Cerebellar nuclear complex (tissue), 1 donor: ENCODE measurements around the gene DIMT1.

Experiments
- DNase-seq, 2 experiments: peaks; one replicate each; lab custom pipeline; 2025; lab: John Stamatoyannopoulos, UW

Gene DIMT1

DNA sequence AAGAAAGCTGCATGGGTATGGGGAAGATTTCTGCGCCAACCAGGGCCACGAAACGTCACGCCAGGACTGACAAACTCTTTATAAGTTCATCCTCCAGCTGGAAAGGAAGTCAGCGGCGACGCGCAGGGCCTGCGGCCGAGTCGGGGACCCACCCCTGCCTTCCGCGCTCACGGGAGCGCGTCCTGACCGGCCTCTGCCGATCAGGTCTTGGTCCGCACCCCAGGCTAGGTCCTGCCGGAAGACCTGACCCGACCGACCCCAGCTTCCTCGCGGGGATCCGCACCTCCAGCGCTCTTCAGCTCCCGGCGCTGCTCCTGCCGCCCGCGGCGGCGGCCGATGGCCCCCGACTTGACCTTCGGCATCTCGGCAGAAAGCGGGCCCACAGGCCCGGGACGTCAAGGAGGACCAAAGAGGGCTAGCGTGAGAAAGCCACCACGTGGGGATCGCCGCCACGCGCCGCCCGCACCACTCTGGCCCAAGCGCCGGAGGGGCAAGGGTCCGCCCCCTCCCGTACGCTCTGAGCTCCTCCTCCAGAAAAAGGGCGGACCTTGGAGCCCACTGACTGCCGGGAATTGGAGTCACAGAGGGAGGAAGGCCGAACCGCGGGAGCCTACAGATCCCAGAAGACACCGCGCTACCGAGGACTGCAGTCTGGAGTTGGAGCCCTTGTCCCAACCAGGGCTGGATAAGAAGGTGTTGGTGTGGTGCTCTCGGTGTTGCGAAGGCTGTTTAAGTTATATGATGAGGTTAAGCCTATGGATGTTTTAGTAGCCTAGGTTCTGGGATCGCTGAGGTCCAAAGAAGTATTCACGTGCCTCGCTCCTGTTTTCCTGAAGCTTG lies at the start of gene DIMT1:
TSS of gene DIMT1 (minus strand) at position 495 of the 840 bp plus-strand sequence. CDS start at position 362, 133 bp downstream.
- peak; percentile 85 to 96 for DNase-seq

DNA sequence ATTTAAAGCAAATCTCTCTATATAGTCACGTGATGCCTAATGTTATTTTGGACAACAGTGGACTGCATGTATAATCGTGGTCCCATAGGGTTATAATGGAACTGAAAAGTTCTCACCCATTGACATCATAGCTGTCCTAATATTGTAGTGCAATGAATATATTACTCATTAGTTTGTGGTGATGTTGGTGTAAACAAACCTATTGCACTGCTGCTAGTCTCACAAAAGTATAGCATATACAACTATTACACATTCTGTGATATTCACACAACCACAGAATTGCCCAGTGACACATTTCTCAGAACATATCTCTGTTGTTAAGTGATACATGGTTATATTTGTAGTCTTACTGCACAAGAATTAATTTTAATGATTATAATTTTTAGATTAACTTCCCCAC lies 46.6 kb upstream of the DIMT1 start:
- DNase-seq: no peak

DNA sequence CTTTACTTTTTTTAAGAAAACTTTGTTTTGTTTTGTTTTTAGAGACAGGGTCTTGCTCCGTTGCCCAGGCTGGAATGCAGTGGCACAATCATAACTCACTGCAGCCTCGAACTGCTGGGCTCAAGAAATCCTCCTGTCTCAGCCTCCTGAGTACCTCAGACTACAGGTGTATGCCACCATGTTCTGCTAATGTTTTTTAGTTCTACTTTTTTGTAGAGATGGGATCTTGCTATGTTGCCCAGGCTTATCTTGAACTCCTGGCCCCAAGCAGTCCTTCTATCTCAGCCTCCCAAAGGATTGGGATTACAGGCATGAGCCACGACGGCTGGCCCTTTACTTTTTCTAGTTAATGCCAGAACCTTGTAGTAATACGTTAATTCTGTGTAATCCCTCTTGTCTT lies 44.8 kb upstream of the DIMT1 start:
- no peak for DNase-seq

DNA sequence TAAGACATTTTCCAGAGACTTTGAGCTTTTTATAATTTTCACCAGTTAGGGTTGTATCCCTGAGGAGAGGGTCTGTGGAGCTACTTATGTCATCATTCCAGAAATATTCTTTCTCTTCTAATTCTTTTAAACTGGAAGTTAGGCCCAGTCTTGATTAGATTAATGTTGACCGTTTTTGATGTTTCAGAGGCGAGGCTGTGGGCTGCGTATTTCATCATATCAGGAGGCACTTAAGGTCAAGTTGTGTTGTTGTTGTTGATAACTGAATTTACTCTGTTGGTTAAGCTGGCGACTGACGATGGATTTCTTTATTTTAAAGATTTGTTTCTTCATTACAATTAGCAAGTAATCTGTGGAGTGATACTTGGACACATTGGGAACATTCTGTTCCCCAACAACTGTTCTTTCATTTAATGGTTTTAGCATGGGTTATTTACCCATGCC lies 28.9 kb upstream of the DIMT1 start:
- no peak for DNase-seq

DNA sequence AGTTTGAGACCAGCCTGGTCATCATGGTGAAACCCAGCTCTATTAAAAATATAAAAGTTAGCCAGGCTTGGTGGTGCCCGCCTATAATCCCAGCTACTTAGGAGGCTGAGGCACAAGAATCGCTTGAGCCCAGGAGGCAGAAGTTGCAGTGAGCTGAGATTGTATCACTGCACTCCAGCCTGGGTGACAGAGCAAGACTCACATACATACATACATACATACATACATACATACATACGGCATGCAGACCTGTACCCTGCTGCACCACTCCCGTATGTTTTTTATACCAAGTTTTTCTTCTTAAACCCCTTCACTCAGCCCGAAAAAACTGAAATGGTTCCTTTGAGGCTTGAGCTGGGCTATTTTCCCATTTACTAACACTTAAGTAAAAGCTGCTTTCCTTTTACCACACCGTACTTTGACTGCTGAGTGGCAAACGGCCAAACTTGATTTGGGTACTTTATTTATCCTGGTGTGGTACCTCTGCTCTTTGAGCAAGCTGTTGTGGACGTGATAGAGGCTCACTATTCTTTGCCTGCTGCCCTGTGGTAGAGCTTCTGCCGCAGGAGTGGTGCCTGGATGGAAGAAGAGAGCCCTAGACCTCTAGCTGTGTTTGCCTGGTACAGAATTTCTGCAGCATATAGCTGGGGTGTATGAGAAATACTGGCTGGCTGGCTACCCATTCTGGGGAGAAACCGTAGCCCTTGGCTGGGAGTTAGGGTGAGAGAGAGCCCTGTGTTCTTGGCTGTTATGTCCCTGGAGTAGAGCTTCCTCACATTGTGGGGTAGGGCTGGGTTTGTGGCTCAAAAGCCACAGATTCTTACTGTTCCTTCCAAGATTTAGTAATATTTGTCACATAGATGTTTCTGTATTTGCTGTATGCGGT lies 28.3 kb upstream of the DIMT1 start:
- DNase-seq: no peak

DNA sequence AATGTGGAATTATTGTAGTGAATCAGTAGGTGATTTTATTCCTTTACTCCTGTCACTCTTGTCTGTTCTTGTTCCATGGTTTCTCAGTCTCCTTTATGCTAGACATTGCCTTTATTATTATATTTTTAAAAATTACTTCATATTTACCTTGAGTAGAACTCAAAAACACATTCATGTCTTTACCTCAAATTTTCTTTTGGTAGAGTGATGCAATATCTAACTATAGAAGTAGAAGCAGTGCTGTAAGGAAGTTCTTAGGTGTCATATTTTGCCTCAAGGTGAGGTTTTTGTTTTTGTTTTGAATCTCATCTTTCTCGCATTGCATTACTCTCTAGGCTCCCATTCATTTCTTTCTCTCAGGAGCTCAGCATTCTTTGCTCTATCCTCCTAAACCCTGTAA lies 21.1 kb upstream of the DIMT1 start:
- DNase-seq: no peak

DNA sequence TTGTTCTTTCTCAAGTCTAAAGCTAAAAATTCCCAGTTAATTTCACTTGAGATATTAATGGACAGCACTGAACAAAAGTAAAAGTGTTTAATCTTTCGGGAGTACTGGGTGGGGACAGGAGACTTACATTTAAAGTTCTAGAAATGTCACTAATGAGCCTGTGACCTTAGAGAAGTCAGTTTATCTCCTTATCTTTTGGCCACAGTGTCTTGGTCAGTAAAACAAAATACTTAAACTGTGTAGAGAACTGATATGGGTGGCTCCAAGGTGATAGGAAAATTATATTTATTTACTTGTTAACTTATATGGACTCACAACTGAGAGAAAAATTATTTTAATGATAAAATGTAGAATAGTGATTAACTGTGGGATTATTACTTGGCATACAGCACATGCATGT lies 17.7 kb upstream of the DIMT1 start:
- no peak for DNase-seq

DNA sequence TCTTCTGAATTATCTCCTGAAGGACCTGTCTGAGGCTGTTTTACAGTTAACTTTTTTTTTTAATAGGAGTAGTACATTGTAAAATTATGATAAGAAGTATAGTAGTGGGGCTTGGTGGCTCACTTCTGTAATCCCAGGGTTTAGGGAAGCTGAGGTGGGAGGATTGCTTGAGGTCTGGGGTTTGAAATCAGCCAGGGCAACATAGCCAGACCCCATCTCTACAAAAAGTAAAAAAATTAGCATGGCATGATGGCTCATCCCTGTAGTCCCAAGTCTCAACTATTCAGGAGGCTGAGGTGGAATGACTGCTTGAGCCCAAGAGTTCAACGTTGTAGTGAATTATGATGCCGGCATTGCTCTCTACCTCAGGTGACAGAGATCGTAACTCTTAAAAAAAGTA lies 15.9 kb upstream of the DIMT1 start:
- no peak for DNase-seq

DNA sequence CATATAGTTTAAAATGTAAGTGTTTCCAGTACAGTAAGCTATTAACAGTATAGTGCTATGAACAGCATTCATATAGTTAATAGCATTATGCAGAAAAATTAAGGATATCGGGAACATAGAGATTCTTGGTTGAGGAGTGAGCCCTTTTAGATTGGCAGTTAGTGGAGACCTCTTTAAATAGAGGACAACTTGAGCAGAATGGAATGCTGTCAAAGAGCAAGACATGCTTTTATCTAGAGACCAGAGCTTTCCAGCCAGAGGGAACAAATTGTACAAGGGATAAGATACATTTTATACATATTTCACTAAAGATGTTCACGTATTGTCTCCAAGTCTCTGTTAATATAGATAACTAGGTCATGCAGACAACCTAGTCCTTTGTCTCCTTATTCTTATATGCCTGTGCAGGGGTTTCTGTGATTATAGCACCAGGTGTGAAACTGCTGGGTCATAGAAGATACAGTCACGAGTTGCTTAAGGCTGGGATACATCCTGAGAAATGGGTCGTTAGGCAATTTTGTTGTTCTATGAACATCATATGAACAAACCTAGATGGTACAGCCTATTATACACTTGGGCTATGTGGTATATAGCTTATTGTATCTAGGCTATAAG lies 14.9 kb upstream of the DIMT1 start:
- DNase-seq: no peak

DNA sequence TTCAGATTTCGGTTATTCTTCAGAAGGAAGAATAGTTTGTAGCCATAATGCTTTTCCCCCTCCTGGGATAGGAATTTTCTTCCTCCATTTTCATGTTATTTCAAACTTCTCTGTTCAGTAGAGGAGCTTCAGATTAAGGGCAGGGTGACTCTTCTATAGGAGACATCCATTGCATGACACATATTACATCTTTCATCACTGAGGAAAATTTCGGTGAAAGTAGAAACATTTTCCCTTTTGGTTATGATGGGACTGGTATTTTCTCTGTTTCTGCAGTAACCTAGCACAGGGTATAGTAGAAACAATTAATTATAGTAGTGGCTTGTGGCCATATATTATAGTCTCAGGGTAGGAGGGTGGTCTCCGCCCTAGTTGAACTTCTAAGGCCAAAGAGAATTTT lies 10.0 kb upstream of the DIMT1 start:
- no peak for DNase-seq

DNA sequence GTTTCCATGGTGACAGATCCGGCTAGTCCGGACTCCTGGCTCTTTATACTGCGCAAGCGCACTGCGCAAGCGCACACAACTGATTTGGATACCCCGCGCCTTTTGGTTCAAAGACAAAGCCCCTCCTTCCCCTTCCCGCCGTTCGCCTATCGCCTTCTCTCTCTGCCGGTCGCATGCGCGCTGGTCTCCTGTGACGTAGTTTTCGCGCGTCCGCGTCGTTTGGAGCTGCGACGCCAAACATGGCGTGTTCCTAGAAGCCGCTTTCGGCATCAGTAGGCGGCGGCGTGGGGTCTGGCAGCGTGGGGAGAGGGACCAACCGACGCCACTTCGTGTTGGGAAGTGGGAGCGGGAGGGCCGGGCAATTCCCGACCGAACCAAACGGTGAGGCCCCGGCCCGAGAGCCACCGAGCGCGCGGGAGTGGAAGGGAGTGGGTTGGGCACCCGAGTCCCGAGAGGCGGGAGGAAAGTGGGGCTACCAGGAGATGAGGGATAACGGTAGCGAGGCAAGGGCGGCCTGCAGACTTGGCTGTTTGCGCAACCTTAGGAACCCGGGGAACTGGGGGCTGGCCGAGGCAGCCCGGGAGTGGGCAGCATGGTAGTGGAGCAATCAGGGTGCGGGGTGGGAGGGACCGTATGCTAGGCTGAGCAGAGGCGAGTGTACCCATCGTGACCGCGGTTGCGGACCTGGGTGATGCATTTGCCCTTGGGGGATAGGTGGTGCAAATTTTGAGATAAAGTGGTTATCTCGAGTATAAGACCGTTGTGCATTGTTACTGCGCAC lies 9.0 kb upstream of the DIMT1 start, which contains the start of gene IPO11:
TSS of gene IPO11 (plus strand) at position 215 of the 781 bp plus-strand sequence. CDS start 24,517 bp downstream, outside the sequence.
- DNase-seq: peak; percentile 82 to 93

DNA sequence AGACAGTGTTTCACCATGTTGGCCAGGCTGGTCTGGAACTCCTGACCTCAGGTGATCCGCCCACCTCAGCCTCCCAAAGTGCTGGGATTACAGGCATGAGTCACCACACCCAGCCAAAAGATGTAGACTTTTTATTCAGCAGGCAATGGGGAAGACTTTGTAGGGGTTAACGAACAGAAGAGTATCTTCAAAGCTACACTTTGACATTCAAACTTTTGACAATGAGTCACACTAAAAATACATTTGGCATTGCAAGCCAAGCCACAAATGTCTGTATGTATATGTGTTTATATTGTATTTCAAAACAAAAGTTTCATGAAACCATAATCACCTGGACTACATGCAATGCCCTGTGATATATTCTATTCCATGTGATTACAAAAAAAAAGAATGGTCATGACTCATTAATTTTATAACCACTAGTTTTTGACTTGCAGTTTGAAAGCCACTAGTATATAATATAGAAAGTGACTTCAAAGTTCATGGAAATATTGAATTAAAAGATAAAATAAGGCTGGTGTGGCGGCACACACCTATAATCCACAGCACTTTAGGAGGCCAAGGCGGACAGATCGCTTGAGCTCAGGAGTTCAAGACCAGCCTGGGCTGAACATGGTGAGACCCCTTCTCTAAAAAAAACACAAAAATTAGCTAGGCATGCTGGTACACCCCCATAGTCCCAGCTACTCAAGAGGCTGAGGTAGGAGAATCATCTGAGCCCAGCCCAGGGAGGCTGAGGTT lies 8.3 kb downstream of the DIMT1 start:
- DNase-seq: no peak

DNA sequence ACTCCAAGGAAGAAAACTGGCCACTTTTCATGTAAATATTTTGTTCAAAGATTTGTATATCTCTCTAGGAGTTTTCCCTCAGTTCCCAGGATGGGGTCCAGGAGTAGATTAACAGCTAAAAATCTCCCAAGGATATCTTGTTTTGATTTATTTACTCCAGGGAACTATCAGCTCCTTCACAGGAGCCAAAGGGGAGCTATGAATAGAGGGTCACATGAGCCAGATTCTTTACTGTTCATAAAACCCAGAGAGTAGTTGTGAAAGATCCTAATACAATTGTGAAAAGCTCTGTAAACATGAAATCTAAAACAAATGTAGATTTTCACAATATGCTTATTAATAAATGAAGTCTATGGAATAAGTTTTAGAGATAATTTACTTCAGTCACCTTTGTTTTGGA lies 16.9 kb downstream of the DIMT1 start:
- no peak for DNase-seq

DNA sequence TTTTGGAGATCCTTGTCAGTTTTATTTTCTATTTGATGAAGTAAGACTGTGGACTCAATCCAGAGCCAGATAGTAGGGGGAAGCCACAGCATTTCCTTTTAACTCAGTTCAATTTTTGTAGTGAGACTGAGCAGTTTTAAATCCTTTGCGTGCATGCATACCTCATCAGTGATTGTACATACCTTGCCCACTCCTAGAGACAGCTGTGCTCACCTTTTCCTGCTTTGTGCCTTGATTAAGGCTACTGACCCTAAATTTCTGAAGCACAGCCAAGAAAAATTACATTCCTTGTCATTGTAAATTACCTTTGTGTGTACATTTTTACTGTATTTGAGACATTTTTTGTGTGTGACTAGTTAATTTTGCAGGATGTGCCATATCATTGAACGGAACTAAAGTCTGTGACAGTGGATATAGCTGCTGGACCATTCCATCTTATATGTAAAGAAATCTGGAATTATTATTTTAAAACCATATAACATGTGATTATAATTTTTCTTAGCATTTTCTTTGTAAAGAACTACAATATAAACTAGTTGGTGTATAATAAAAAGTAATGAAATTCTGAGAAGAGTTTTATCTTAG lies 17.8 kb downstream of the DIMT1 start:
- no peak for DNase-seq

DNA sequence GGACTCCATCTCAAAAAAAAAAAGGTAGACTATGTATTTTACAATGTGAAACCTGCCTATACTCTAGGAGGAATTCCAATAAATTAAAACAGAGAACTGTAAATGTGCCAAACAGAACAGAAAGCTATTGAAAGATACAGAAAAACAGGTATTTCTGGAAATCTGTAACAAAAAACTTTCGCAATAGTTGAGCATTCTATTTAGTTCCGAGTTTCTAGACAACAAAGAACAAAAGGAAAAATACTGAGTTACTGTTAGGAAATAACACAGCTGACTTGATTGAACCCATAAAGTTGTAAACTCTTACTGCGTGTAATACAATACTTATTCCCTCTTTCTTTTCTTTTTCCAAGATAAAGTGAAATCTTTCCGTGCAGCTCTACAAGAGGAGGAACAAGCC lies 18.6 kb downstream of the DIMT1 start:
- DNase-seq: no peak

DNA sequence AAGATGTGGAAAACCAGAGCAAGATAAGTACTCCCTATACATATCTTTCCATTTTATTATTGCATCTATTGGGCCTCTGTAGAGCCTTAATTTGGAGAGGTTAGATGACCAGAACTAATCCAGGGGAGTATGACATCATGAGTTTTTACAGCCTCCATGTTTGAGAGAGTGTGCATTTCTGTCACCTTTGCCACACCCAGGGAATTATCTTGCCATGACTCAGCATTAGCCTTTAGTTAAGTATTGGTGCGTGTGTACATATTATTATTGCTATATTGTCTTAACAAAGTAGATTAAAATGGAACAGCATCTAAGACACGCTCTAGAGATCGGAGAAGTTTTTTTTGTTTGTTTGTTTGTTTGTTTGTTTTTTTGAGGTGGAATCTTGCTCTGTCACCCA lies 27.6 kb downstream of the DIMT1 start:
- DNase-seq: no peak

DNA sequence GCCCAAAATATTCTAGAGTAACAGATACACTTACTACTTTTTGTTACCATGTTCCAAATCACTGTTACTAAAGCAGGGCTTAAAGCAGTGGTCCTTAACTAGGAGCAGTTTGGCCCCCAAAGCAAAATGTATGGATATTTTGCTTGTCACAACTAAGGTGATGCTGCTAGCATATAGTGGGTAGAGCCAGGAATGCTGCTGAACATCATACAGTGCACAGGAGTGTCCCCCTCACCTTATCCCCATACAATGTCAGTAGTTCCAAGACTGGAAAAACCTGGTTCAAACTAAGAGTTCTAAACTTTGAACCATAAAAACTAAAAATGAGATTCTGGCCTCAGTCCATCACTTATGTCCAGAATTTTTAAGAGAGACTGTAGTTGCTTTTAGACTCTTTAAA lies 28.1 kb downstream of the DIMT1 start:
- DNase-seq: no peak

DNA sequence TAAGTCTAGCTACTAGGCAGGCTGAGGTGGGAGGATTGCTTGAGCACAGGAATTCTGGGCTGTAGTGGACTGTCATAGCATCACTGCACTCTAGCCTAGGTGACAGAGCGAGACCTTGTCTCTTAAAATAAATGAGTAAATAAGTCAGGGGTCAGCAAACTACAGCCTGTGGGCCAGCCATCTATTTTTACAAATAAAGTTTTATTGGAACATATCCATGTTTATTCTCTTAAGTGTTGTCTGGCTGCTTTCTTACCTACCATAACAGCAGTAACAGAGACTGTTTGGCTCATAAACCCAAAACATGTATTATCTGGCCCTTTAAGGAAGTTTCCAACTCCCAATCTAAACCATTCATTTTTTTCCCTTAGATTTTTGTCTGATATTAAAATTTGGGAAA lies 29.6 kb downstream of the DIMT1 start:
- no peak for DNase-seq

DNA sequence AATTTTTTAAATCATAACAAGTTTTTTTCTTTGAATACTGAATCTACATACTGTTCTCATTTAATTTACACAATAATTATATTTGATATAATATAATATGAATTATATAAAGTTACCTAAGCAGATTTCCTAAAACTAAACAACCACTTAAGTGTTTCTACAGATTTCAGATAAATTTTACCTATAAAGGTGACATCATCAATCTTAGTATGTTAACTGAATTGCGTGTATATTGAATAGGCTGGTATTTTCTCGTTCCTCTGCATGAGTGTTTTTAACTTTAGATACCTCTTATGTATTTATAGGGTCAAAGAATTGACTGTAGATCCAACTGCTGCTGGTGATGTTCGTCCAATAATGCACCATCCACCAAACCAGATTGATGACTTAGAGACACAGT lies 30.3 kb downstream of the DIMT1 start:
- DNase-seq: no peak

DNA sequence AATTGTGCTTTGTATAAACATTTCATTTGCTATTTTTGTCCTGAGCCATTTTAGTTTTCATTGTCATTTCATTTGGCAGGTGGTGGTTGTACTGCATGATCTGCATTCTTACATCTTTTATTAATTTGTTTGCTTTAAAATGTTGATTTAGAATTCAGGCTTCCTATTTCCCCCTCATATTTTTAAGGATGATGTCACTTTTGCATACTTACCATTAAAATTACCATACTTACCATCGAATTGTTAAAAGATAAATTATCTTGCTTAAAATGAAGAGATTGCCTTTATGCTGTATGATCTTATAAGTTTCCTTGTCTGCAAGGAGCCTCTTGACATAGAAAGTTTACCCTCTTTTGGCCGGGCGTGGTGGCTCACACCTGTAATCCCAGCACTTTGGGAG lies 31.1 kb downstream of the DIMT1 start:
- DNase-seq: no peak

DNA sequence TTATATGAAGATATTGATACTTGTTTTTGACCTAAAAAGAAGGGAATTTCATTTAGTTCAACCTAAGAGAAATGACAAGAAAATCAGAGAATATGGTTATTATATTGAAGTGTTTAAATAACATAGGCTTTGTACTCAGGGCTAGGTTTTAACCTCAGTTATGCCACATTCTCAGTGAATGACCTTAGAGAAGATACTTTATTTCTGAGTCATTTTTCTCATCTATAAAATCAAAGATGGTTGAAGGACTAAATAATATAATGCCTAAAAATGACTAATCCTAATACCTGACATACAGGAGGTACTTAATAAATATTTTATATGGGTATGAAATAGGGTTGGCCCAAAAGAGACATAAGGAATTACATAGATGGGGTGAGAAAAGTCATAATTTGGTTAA lies 32.3 kb downstream of the DIMT1 start:
- DNase-seq: no peak
